ENCODE measurements around the gene BRMS1.
A peak's percentile ranks its signal among the peaks of the same experiment; 100 is the strongest.

The BRMS1 gene

GRCh38 chr11:66309475-66309874, 35.4 kb downstream of the BRMS1 start:
- DNase-seq (ENCODE audit: low spot score): no peak

- no peak for DNase-seq (ENCODE audit: low spot score)
Measured at GRCh38 chr11:66302656-66303055, 42.2 kb downstream of the BRMS1 start.

GRCh38 chr11:66299186-66299585, 45.7 kb downstream of the BRMS1 start:
- no peak for DNase-seq (ENCODE audit: low spot score)

GRCh38 chr11:66297610-66298009, 47.3 kb downstream of the BRMS1 start:
- DNase-seq (ENCODE audit: low spot score): no peak

GRCh38 chr11:66294626-66295620, 50.0 kb downstream of the BRMS1 start:
- no peak for DNase-seq (ENCODE audit: low spot score)

- no peak for DNase-seq (ENCODE audit: low spot score)
Measured at GRCh38 chr11:66293777-66294625, 50.9 kb downstream of the BRMS1 start.

GRCh38 chr11:66293352-66293751, 51.6 kb downstream of the BRMS1 start:
- no peak for DNase-seq (ENCODE audit: low spot score)

- DNase-seq (ENCODE audit: low spot score): no peak
Measured at GRCh38 chr11:66292543-66293332, 52.2 kb downstream of the BRMS1 start.

GRCh38 chr11:66291706-66292542, 53.0 kb downstream of the BRMS1 start, which contains the start of gene TMEM151A:
TSS of gene TMEM151A (plus strand) at chr11:66291894. CDS start at chr11:66292014, 120 bp downstream.
- DNase-seq (ENCODE audit: low spot score): peak; percentile 84

- no peak for DNase-seq (ENCODE audit: low spot score)
Measured at GRCh38 chr11:66291303-66291705, 53.6 kb downstream of the BRMS1 start.

- DNase-seq (ENCODE audit: low spot score): no peak
Measured at GRCh38 chr11:66290330-66290621, 54.6 kb downstream of the BRMS1 start.

GRCh38 chr11:66289548-66290329, 55.2 kb downstream of the BRMS1 start:
- DNase-seq (ENCODE audit: low spot score): peak; percentile 100

GRCh38 chr11:66288671-66289547, 56.0 kb downstream of the BRMS1 start, which contains the start of gene YIF1A:
TSS of gene YIF1A (minus strand) at chr11:66289143. CDS start at chr11:66288985, 158 bp downstream.
- DNase-seq (ENCODE audit: low spot score): peak; percentile 100

- DNase-seq (ENCODE audit: low spot score): peak; percentile 88
Measured at GRCh38 chr11:66287889-66288670, 56.8 kb downstream of the BRMS1 start.

Measured in HuH-7 (cell line).